ENCODE data around the gene MYL10. TPM values are rescaled to one million over a fixed set of nuclear protein-coding genes. Genes with fewer than 3 reads are reported as not detected.
"Not testable (repeated sequence)": the region's sequence is repeated elsewhere in the genome, so short reads cannot be mapped to it uniquely, and the experiment has no call there.

The MYL10 gene
- total RNA-seq, 4 donors from 2014 or later, result not detected

DNA sequence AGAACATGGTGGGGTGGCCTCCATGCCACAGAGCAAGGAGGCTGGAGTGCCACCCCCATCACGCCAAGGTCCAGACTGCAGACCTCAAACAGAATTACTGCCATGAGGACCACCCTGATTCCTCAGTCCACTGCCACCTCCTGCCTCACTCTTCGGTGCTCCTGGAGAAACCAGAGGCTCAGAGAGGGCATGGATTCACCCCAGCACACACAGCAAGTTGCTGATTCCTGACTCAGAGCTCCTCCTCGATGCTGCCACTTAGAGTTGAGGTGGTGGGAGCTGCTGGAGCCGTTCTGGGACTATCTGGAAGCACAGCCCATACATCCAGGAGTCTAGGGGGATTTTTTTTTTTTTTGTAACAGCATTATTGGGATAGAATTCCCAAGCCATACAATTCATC lies 22.0 kb upstream of the MYL10 start:
- no peak overlapping the region for H3K4me3 ChIP-seq (ENCODE audit: low read depth, poor library complexity, severe bottlenecking)
- intact Hi-C loops (cut with DNase I; ENCODE audit: low total_unique reads), result no loop called here
- no peak for TF ChIP-seq POLR2A (IDR thresholded peaks at IDR 0.05)
- TF ChIP-seq, protein P1, sequence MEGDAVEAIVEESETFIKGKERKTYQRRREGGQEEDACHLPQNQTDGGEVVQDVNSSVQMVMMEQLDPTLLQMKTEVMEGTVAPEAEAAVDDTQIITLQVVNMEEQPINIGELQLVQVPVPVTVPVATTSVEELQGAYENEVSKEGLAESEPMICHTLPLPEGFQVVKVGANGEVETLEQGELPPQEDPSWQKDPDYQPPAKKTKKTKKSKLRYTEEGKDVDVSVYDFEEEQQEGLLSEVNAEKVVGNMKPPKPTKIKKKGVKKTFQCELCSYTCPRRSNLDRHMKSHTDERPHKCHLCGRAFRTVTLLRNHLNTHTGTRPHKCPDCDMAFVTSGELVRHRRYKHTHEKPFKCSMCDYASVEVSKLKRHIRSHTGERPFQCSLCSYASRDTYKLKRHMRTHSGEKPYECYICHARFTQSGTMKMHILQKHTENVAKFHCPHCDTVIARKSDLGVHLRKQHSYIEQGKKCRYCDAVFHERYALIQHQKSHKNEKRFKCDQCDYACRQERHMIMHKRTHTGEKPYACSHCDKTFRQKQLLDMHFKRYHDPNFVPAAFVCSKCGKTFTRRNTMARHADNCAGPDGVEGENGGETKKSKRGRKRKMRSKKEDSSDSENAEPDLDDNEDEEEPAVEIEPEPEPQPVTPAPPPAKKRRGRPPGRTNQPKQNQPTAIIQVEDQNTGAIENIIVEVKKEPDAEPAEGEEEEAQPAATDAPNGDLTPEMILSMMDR (IDR thresholded peaks at IDR 0.05), result no peak
- WGBS, 2 donors, result 65% methylated on average over 4 of the region's 4 CpGs
- no peak for DNase-seq (ENCODE audit: low spot score in 2 of 2)

DNA sequence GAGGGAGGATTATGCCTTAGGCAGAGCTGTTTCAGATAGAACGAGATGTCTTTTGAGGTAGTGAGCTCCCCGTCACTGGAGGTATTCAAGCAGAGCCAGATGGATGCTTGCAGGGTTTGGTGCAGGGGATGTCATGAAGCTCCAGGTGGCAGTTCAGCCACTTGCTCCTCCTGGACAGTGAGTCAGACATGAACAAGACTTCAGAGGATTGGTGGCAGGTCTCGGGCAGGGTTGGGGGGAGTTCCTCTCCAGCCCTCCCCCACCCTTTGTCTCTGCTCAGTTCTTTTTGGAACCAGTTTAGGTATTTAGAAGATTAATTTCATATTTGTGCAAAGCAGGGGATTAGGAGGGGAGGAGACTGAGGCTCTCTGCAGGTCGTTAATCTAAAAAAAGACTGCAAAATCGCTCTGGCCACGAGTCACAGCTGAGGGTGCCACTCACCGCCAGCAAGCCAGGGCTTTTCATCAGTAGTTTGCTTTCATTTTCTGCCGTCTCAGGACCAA lies 21.5 kb upstream of the MYL10 start:
- no peak overlapping the region for H3K4me3 ChIP-seq (ENCODE audit: low read depth, poor library complexity, severe bottlenecking)
- no peak for TF ChIP-seq POLR2A (IDR thresholded peaks at IDR 0.05)
- TF ChIP-seq, protein P1 (IDR thresholded peaks at IDR 0.05), result no peak
- DNase-seq (ENCODE audit: low spot score in 2 of 2), result no peak
- intact Hi-C loops (cut with DNase I; ENCODE audit: low total_unique reads), result no loop called here
- 32 to 35% methylated on average over 8 of the region's 8 CpGs for WGBS, 2 donors

DNA sequence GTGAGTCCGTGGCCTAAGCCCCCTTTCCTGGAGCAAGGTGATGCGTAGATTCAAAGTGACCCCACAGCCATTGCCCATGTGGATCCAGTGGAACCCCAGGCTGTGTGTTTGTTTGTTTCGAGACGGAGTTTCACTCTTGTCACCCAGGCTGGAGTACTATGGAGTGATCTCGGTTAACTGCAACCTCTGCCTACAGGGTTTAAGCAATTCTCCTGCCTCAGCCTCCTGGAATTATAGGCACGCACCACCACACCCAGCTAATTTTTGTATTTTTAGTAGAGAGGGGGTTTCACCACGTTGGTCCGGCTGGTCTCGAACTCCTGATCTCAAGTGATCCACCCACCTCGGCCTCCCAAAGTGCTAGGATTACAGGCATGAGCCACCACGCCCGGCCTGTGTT lies 18.8 kb upstream of the MYL10 start:
- WGBS, 2 donors, result 81 to 84% methylated on average over 12 of the region's 12 CpGs
- intact Hi-C loops (cut with DNase I; ENCODE audit: low total_unique reads); DNase-seq (ENCODE audit: low spot score in 2 of 2); H3K4me3 ChIP-seq (ENCODE audit: low read depth, poor library complexity, severe bottlenecking): not testable (repeated sequence)

DNA sequence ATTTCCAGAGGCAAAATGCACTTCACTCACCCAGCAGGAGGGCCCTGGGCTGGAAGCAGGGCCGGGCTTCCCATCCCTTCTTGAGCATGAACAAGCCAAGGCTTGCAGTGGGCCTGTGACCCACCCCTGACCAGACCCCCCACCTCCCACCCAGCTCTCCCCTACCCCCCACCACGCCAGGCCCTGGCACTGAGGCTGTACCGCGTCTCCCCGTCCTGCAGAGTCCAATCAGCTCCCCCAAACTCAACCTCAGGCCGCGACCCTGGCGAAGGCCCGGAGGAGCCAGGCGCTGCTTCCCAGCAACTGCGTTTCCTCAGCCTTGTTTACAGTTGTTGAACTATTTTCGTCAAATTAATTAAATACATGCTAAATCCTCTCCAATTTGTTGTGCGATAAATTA lies 16.9 kb upstream of the MYL10 start:
- H3K4me3 ChIP-seq (ENCODE audit: low read depth, poor library complexity, severe bottlenecking), result no peak overlapping the region
- intact Hi-C loops (cut with DNase I; ENCODE audit: low total_unique reads), result no loop called here
- 83 to 87% methylated on average over 13 of the region's 13 CpGs for WGBS, 2 donors
- no peak for DNase-seq (ENCODE audit: low spot score in 2 of 2)
- TF ChIP-seq, protein P1 (IDR thresholded peaks at IDR 0.05), result no peak
- TF ChIP-seq POLR2A (IDR thresholded peaks at IDR 0.05), result no peak

DNA sequence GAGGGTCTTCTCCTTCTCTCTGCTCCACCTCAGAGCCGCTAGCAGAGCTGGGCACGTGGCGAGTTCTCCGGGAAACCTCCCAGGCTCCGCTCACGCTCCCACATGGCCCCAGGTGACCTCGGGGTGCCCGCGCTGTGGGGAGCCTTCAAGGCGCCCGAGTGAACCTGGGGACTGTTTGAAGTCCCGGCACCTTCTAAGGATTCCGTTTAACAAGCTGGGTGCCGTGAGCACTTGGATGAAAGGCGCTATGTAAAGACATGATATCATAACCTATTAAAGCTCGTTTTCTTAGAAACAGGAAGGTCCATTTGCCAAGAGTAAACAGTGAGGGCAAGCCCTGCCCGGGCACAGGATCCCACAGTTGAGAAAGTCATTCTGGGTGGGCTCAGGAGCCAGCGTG lies 15.8 kb upstream of the MYL10 start:
- intact Hi-C loops (cut with DNase I; ENCODE audit: low total_unique reads), result no loop called here
- TF ChIP-seq, protein P1 (IDR thresholded peaks at IDR 0.05), result no peak
- no peak for TF ChIP-seq POLR2A (IDR thresholded peaks at IDR 0.05)
- DNase-seq (ENCODE audit: low spot score in 2 of 2), result no peak
- WGBS, 2 donors, result 51% methylated on average over 18 of the region's 18 CpGs
- no peak overlapping the region for H3K4me3 ChIP-seq (ENCODE audit: low read depth, poor library complexity, severe bottlenecking)

DNA sequence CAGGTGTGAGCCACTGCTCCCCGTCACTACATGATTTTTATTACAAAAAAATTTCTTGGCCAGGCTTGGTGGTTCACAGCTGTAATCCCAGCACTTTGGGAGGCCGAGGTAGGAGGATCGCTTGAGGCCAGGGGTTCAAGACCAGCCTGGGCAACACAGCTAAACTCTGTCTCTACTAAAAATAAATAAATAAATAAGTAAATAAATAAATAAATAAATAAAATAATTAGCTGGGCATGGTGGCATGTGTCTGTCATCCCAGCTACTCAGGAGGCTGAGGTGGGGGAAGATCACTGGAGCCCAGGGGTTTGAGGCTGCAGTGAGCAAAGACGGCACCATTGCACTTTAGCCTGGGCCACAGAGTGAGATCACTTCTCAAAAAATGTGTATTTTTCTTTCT lies 10.0 kb upstream of the MYL10 start:
- WGBS, 2 donors, result 92 to 97% methylated on average over 4 of the region's 4 CpGs
- intact Hi-C loops (cut with DNase I; ENCODE audit: low total_unique reads); DNase-seq (ENCODE audit: low spot score in 2 of 2): not testable (repeated sequence)

DNA sequence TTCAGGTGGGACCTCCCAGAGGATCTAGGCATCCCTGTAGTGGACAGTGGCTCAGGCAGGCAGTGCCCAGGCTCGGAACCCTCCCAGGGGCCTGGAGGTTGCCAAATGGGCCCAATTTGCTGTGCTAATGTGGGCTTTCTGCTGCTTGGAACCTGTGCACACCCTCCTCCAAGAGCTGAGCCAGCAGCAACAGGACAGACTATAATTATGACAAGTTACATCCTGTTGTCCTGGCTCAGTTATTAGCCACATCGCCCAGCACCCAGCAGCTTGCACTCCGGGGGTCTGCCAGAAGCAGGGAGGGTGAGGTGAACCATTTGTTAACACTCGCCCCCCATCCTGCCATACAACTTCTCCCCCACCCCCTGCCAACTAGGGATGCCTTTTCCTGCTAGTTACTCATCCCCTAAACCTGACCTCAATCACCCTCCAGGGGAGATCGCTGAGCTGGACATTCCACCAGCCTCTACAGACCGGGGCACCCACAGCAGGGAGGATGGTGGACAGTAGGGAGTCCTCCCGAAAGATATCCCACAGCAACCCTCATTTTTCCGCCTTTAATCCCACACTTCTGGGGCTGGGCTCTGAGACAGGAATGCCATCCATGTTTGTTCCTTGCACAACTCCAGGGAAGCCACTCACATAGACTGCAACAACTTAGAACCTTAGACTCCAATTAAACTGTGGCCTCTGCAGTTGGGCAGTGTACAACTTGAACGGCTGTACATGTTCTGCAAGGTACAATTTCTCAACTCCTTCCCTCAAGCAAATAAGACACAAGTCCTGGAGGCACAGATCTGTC lies 7.9 kb upstream of the MYL10 start:
- intact Hi-C loops (cut with DNase I; ENCODE audit: low total_unique reads), result no loop called here
- no peak for DNase-seq (ENCODE audit: low spot score in 2 of 2)
- TF ChIP-seq POLR2A (IDR thresholded peaks at IDR 0.05), result no peak
- TF ChIP-seq, protein P1 (IDR thresholded peaks at IDR 0.05), result no peak
- 51 to 67% methylated on average over 9 of the region's 9 CpGs for WGBS, 2 donors
- no peak overlapping the region for H3K4me3 ChIP-seq (ENCODE audit: low read depth, poor library complexity, severe bottlenecking)

More for the DNA sequence above, 10.0 kb upstream of the MYL10 start:
- H3K4me3 ChIP-seq (ENCODE audit: low read depth, poor library complexity, severe bottlenecking), result not testable (repeated sequence)

Measured in lower leg skin (tissue), 4 donors.